ENCODE data around the gene IL17RA.

Gene IL17RA

GRCh38 chr22:17106161-17106784 lies 21.5 kb downstream of the IL17RA start:
- no peak for TF ChIP-seq CTCF (IDR thresholded peaks at IDR 0.05; ENCODE audit: low read length, missing control alignments)
- DNase-seq (ENCODE audit: low read depth), result no peak
- H3K4me3 ChIP-seq (replicated peaks; ENCODE audit: low read depth, low read length), result no peak overlapping the region

GRCh38 chr22:17106785-17107546 lies 22.2 kb downstream of the IL17RA start:
- no peak for DNase-seq (ENCODE audit: low read depth)
- H3K4me3 ChIP-seq (replicated peaks; ENCODE audit: low read depth, low read length), result no peak overlapping the region
- no peak for TF ChIP-seq CTCF (IDR thresholded peaks at IDR 0.05; ENCODE audit: low read length, missing control alignments)

- TF ChIP-seq CTCF (IDR thresholded peaks at IDR 0.05; ENCODE audit: low read length, missing control alignments), result no peak
- no peak overlapping the region for H3K4me3 ChIP-seq (replicated peaks; ENCODE audit: low read depth, low read length)
- DNase-seq (ENCODE audit: low read depth), result no peak
These were observed 22.7 kb downstream of the IL17RA start for GRCh38 chr22:17107547-17107810.

- TF ChIP-seq CTCF (IDR thresholded peaks at IDR 0.05; ENCODE audit: low read length, missing control alignments), result no peak
- no peak for DNase-seq (ENCODE audit: low read depth)
- H3K4me3 ChIP-seq (replicated peaks; ENCODE audit: low read depth, low read length), result no peak overlapping the region
These were observed 23.7 kb downstream of the IL17RA start for GRCh38 chr22:17108256-17109112.

GRCh38 chr22:17109113-17109865 lies 24.5 kb downstream of the IL17RA start:
- H3K4me3 ChIP-seq (replicated peaks; ENCODE audit: low read depth, low read length), result no peak overlapping the region
- no peak for TF ChIP-seq CTCF (IDR thresholded peaks at IDR 0.05; ENCODE audit: low read length, missing control alignments)
- no peak for DNase-seq (ENCODE audit: low read depth)

- TF ChIP-seq CTCF (IDR thresholded peaks at IDR 0.05; ENCODE audit: low read length, missing control alignments), result no peak
- no peak for DNase-seq (ENCODE audit: low read depth)
- H3K4me3 ChIP-seq (replicated peaks; ENCODE audit: low read depth, low read length), result no peak overlapping the region
These were observed 25.2 kb downstream of the IL17RA start for GRCh38 chr22:17109976-17110375.

All from fibroblast of pulmonary artery (primary cell).